Thyroid gland (tissue), 4 donors: Measurements from ENCODE around the gene HTR3D.

Experiments
- POLR2A ChIP-seq, 2 donors: fragments of 450-650 bp; IDR thresholded peaks; one replicate each; pipeline ENCODE4 v1.6.1; 2017; ENCODE audit warnings: antibody characterized with exemption in 2 of 2, mild to moderate bottlenecking in 2 of 2, moderate library complexity in 1 of 2
- TF ChIP-seq, protein P1 (sequence below), 6 experiments: fragments of 200-600 bp in 3 of 6; fragments of 450-650 bp in 3 of 6; sonication (generic) in 3 of 6; IDR thresholded peaks; one replicate each; pipeline ENCODE4 v1.5.1; 2016 to 2019; ENCODE audit warnings: antibody characterized with exemption in 6 of 6, mild to moderate bottlenecking in 2 of 6, inconsistent platforms in 1 of 6, moderate library complexity in 1 of 6

DNA sequence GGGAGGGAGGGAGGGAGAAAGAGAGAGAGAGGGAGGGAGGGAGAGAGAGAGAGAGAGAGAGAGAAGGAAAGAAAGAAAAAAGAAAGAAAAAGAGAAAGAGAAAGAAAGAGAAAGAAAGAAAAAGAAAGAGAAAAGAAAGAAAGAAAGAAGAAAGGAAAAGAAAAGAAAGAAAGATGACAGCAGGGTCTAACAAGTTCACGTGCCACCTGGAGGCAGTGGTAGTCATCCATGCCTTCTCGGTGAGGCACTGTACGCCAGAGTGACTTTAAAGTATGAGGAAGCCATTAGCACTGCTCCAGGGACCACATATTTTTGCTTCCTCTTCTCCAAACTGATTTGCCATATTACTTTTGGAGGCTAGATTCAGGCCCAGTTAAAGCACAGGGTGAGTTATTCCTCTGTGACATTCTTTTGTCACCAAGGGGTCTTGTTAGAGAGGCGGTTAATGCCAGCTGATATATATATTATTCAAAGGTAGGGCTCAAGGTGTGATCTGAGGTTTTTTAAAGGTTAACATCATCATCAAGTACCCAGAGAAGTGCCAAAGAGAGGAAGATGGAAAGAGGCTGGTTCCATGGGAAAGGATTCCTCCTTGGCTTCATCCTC, at the start of gene HTR3D:
- TF ChIP-seq, protein P1, sequence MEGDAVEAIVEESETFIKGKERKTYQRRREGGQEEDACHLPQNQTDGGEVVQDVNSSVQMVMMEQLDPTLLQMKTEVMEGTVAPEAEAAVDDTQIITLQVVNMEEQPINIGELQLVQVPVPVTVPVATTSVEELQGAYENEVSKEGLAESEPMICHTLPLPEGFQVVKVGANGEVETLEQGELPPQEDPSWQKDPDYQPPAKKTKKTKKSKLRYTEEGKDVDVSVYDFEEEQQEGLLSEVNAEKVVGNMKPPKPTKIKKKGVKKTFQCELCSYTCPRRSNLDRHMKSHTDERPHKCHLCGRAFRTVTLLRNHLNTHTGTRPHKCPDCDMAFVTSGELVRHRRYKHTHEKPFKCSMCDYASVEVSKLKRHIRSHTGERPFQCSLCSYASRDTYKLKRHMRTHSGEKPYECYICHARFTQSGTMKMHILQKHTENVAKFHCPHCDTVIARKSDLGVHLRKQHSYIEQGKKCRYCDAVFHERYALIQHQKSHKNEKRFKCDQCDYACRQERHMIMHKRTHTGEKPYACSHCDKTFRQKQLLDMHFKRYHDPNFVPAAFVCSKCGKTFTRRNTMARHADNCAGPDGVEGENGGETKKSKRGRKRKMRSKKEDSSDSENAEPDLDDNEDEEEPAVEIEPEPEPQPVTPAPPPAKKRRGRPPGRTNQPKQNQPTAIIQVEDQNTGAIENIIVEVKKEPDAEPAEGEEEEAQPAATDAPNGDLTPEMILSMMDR (IDR thresholded peaks at IDR 0.05): no peak
- TF ChIP-seq POLR2A (IDR thresholded peaks at IDR 0.05): no peak
